GM19240 (cell line): ENCODE measurements around the gene TBX3.

Experiments
- DNase-seq: peaks from one replicate; pipeline ENCODE4 v3.0.0; 2011; ENCODE audit warnings: low spot score; ENCODE audit not compliant: insufficient read length

The TBX3 gene

DNA sequence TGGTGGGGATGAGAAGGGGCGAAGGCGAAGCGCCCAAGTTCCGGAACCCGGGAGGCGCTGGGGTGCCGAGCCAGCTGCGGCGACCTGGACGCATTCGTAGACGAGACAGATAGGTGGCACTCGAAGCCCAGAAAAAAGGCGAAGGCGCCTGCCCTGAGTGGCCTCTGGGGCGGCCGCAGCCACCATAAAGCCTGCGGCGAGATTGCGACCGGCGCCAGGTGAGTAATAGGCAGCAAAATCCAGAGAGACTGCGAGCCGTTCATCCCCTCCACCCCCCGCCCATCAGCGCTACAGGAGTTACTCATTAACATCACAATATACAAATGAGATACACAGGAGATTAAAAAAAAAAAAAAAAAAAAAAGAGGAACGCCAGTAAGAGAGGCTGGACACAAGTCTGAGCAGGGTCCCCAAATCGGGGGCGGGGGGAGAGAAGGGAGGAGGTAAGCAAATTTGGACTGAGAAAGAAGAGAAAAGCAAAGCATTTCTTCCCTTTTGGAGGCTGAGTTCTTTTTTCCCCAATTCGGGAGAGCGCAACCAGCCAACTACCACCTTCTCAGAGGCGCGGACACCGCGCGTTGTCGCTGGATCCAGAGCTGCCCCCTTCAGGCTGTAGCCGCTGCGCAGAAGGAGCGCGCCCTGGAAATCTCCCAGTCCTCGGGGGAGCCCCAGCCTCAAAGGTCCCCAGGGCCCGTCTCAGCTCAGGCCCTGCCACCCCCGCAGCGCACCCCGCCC, 15.7 kb downstream of the TBX3 start:
- no peak for DNase-seq

DNA sequence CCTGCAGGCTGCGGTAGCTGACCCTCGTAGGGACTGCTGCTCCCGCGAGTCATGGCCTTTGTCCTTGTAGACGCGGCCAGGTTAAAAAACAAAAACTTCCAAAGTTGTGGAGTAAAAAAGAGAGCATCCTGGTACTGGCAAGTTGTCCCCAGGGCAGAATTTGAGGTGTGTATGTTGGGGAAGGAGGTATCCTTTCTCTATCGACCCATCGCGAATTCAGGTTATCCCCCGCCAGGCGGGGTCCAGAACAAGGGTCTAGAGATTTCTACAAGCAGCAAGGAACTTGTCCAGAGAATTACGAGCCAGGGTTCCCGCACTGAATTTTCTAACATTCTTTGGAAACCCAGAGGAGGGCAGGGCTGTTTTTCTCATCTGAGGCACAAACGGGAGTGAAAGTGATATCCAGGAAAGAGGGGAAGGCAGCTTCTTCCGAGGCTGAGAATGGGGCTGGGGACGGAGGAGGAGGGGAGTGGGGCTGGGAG, 16.3 kb downstream of the TBX3 start:
- no peak for DNase-seq

DNA sequence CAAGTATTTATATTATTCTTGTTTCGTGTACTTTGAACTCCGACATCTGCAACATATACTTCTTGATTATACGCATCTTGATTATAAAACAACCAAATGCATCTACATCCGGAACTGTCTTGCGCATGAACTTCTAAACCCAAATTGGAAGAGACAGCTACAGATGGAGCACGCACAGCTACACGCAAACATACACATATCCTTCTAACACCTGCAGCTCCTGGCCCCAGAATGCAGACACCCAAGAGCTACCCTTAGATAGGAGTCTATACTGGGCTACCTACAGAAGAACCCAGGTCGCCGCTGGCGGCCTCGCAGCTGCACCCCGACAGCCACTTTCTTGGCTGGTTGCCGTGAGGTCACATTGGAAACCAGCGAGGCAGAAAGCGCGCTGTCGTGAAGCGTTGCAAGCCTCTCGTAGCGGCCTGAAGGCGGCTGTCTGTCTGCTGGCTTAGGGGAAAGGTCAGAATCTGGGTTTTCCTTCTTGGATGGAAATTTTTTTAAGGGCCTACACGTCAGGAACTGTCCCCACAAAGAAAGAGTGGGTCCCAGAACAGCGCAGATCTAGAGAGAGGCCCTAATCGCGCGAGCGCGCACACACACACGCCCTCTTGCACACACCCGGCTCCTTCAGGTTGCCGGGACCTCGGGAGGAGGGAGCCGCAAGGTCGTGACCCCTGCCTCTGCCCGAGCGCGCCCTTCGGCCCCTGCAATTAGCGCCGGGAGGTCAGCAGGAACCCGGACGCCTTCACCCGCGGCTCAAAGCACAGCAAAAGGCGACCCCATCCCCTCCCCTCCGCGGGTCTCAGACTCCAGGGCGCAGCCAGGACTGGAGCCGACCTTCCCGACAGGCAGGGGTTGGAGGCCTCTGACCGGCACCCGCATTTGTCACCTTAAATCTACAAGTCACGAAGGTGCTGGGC, 17.0 kb downstream of the TBX3 start:
- no peak for DNase-seq

DNA sequence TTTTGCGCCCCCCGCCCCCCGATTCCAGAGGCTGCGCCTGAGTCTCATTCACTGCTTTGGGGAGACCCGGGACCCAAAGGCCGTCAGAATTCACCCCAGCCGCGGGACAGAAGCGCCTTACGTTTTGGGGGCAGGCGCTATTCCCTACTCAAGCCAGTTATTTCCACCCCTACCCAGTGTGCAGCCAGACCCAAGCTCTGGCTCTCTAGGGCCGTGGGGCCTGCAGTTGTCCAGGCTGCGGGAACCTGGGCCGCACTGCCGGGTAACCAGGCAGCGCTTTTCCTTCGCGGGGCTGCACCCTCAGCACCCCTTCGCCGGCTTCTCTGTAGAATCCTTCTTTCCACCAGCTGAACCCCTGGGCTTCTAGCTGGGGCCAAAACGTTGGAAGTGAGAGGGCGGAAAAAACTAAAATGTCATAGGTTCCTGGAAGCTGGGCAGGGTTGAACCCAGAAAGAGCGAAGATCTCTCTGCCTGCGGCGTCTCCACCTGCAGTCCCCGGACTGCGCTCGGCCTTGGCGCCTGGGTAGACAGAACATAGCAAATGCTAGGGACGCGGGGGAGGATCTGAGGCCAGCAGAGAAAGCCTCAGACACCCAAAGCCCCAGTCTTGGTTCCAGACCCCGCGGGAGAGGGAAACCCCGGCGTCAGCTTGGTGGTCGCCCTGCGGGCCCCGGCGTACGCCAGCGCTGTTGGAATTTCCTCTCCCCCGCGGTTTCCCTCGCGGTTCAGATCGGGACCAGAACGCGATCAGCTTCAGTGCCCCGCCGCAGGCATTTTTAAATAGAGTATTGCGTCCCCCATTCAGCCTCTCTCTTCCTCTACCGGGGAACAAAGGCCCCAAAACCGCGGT, 18.3 kb downstream of the TBX3 start:
- DNase-seq: no peak

GRCh38 chr12:114664651-114665320, 19.2 kb downstream of the TBX3 start:
- no peak for DNase-seq

DNA sequence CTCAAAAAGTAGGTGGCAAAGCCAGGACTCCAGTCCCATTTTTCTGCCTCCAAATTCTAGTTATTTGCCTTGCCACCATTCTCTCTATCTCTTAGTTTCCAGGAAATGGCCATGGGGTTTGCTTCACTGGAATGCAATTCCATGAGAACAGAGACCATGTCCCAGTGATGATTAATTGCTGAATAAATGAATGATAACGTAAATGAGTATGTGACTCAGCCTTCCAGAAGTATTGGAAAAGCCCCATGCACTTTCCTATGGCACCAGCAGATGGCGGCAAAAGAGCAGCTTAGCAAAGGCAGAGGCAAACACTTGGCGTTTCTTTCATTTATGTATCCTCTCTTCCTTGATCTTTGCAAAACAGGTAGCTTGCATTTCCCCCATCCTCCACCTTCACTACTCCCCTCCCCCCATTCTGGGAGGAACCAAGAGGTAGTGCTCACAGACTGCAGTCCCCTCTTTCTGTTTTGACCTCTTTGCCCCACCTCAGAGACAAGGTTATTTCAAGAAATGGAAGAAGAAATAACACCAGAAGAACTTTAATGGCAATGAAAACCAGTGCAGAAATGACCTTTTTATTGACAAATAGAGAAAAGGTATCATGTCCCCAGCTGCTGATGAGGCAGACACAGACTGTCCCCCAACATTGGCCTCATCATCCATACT, 21.3 kb downstream of the TBX3 start:
- peak; percentile 35 for DNase-seq

DNA sequence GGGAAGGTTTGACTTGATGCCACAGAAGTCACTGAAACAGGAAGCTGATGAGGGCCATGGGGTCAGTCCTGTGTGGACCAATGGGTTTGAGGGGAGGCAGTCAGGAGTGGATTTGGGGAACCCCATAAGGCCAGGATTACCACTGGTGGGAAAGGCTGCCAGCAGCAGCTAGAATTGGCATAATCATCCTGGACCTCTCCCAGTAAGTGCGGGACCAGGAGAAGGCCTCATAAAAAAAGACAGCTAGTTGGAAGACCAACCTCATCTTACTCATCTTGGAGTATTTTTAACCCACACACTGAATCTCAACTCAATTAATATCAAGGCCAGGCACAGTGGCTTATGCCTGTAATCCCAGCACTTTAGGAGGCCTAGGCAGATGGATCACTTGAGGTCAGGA, 22.7 kb downstream of the TBX3 start:
- DNase-seq: no peak

GRCh38 chr12:114659084-114659483, 24.9 kb downstream of the TBX3 start:
- no peak for DNase-seq

GRCh38 chr12:114658002-114658441, 26.0 kb downstream of the TBX3 start:
- DNase-seq: no peak

DNA sequence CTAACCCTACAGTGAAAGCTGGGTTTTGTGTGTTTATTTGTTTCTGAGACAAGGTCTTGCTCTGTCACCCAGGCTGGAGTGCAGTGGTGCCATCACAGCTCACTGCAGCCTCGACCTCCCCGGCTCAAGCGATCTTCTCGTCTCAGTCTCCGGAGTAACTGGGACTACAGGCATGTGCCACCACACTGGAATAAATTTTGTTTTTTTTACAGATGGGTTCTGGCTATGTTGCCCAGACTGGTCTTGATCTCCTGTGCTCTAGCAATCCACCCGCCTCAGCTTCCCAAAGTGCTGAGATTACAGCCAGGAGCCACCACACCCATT, 26.4 kb downstream of the TBX3 start:
- DNase-seq: no peak

DNA sequence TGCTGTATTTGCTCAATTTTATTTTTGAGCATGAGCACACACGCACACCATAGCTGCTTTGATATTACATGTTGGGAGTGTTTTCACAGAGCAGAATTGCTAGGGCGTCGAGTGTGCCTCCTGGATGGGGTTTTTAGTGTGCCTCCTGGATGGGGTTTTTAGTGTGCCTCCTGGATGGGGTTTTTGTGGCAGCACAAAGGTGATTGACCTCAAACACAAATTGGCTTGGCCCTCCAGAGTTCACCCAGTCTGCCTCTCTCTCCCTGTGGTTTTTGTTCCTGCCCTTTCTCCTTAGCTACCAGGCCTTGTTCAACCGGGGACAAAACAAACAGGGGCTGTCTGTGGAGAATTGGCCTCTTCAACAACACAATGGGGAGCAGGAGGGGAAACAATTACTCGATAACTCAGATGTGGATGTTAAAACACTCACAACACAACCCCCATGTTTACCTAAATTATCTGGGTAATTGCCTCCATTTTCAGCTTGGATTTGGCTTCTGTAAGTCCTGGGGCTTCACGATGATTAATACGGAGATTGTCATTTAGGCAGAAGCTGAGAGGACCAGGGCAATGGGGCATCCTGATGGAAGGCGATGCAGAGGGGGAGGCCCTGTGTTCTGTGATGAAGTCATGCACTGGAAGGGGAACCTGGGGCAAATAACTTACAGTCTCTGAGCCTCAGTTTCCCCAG, 26.9 kb downstream of the TBX3 start:
- DNase-seq: no peak

- no peak for DNase-seq
Measured at GRCh38 chr12:114655934-114656749, 27.8 kb downstream of the TBX3 start.

DNA sequence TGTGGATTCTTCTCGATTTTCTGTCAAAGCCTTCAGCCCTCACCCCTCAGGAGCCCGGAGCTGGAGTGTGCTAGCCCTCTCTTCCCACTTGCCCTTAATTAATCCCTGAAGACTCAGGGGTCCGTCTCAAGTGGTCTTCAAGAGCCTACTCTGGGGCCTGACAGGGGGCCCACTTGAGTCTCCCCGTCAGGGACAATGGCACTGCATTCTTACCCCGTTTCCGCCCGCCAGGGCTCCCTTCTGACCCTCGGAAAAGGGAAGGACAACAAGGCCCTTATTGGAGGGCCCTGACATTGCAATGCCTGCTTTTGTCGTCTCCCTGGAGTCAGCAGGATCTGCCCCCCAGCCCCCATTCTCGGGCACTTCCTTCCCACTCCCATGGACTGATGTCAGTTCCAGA, 34.4 kb downstream of the TBX3 start:
- no peak for DNase-seq

DNA sequence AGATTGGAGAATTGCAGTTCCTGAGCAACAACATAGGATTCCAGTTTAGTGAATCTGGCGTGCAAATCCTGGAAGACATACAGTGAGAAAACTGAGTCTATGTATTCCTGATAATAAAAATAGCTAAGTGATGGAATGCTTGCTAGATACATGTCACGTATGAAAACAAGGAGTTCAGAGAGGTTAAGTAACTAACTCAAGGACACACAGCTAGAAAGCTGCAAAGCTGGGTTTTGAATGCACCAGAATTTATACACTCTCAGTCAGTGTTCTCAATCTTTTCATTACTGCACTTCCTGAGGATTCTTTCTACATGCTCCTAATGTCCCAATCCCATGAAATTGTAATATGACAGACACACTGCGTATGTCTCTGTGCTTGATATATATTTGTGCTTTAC, 35.3 kb downstream of the TBX3 start:
- DNase-seq: no peak

GRCh38 chr12:114638790-114639435, 45.1 kb downstream of the TBX3 start:
- no peak for DNase-seq

DNA sequence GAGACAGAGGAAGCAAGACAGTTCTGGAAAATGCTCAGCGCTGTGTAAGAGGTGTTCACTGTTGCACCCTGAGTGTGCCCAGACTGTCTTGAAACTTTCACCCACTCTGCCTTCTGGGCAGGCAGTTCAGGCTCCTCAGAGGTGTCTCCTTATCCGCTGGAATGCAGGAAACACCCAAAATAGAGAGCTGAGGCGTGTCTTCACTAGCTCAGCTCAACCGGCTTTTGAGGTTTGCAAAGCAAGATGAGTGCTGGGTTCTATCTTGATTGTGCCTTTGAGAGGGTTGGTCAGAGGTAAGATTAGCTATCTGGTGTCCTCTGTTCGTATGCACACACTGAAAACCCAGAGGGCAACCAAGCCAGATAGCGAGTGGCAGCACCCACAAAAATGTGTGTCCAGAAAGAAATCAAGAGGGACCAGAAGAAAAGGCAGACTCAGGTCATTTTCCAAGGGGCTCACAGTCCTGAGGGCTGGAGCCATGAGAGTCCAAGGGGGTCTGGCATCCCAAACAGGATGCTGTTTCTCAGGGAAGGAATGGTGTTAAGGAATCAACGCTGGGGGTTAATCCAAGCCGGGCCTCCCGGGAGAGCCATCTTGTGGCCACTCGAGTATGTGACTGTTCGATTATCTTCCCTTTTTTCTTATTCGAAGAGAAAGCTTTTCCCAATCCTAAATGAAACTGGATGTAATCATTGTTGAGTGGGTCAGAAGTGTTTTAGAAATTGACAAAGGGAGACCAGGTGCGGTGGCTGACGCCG, 47.1 kb downstream of the TBX3 start:
- no peak for DNase-seq

DNA sequence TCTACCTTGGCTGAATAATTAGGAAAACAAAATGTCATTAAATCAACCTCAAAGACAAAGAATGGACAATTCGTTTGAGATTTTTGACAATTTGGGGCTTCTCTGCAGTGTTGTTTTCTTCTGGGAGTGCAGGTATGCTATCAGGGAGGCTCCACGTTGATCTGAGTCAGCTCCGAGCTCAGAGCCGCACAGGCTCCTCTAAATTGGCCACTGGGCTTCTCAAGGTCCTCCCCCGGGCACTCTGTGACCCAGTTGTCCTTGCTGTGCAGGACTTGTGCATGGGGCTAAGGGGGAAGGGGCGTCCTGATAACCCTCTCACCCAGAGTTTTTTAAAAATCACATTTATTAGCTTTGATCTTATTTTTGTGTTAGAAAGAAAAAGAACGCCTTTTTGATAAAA, 52.7 kb downstream of the TBX3 start:
- no peak for DNase-seq

GRCh38 chr12:114628199-114628598, 55.8 kb downstream of the TBX3 start:
- DNase-seq: no peak
